Posterior vena cava (tissue), 2 donors: ENCODE results near the gene IZUMO1. TPM values are rescaled to one million over a fixed set of nuclear protein-coding genes. Genes with fewer than 3 reads are reported as not detected.
"Not testable (repeated sequence)": the region's sequence is repeated elsewhere in the genome, so short reads cannot be mapped to it uniquely, and the experiment has no call there.

Experiments used
- DNase-seq: peaks from one replicate; pipeline ENCODE4 v3.0.0-alpha.2; 2020; ENCODE audit warnings: low spot score
- intact Hi-C, 2 donors: fragments of 100-400 bp; cut with DNase I; formaldehyde crosslinking; loops; one replicate each; pipeline versions ENCODE4 v1.14.1 to v1.14.2; 2022 to 2023
- long read RNA-seq, 2 donors: library from polyadenylated mRNA; unstranded; transcript quantifications; one replicate each; pipeline ENCODE4 v2.0.0, GENCODE V29; 2020 to 2021
- total RNA-seq, 2 donors: library from RNA; stranded (reverse); fragmentation: NEBNext Ultra II Directional; extraction: Animal tissue kit (Norgen Biotek cat#: 25700); gene quantifications; one replicate each; pipeline ENCODE4 v1.2.1, GENCODE V29; 2021
- donor health status: DM: yes; HTN: yes; CAD: no.
- donor health status: DM: yes; HTN: yes; CAD: no.

IZUMO1 gene
- under 1 TPM; 0.52 to 0.56 TPM for total RNA-seq
- long read RNA-seq, donor 1 = 0 reads
- long read RNA-seq, donor 2 = 0 reads

DNA sequence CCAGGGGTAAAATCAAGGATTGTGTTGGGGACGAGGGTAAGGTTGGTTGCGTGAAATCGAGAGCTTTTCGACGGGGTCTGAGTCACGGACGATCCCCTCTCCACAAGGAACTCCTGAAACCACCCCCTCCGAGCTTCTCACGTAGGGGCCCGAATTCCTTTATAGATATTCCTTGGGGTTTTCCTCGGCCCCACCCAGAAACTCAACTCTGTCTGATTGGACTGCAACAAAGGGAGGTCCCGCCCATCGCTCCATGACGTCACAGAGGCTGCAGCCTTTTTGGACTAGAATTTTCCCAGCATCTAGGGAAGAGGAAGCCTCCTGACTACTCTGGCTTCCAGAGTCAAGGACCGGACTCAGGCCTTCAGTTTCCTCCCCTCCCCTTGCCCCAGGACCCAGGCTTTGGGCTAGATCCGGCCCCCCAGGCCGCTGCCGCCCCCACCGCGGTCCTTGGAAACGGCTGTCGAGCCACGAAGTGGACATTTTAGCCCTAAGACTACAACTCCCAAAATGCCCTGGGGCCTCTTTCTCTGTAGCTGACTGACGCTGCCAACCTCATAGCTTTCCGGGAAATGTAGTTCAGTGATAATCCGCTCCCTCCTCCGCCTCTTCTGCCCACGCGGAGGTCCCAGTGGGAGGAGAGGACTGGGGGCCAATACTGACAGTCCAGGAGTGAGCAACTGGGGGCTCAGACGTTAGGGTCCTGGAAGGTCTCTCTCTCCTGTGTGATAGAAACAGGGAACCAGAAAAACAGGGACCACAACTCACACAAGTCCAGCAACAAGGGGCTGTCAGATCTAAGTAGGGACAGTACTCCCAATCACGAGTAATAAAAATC is at the start of gene IZUMO1:
IZUMO1 (minus strand) TSS at position 172 of the 838 bp plus-strand sequence. CDS start 1,050 bp downstream, outside the sequence.
- intact Hi-C loops = no loop called here
- DNase-seq = peak; percentile 94

DNA sequence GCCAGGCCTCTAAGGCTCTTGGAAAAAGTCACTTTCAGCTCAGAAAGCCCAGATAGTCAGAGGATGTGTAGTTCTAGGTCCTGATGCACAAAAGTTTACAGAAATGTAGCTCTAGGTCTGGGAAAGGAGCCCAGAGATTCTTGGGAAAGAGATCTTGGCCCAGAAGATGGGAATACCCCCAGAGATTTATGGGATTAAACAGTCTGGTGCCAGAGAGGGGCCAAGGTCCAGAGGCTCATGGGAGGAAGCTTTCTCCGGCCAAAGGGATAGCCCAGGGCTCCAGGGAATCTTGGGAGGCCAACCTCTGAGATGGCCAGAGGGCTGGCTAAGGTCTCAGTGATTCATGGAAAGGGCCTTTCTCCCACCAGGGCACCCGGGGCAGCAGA is 49.0 kb upstream of the IZUMO1 start:
- intact Hi-C loops = loop anchor here in 1 of 2 donors (2.0 to 10.0 kb wide), 2 partner anchors 47 to 169 kb away; partner anchors contain the start of gene FTL
- DNase-seq = peak; percentile 88

DNA sequence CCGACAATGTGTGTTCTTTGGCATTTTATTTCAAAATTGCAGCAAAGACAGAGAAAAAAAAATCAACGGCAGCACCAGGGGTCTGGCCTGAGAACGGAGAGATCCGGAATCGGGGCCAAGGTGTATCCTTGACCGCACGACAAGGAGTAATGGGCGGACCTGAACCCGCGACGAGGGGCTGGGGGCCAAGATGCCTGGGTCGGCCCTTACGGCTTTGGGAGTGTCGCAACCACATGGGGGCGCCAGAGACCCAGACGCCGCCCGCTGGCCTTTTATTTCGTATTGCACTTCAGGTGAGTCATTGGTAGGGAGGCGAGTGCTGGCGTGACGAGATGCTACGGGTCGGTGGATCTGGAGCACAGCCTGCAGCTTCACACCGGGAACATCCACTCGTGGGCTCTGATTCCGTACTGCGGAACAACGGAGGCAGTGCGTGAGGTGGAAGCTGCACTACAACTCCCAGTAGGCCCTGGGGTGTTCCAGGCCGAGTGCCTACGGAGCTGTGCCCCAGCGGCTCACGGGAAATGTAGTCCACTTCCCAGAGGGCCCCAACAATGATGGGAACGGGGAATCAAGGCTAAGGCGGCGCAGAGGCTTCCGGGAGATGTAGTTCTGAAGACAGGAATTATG is 48.5 kb upstream of the IZUMO1 start:
- DNase-seq = peak; percentile 97
- intact Hi-C loops = loop anchor here in 1 of 2 donors (2.0 to 10.0 kb wide), 2 partner anchors 48 to 170 kb away; partner anchors contain the start of gene FTL

DNA sequence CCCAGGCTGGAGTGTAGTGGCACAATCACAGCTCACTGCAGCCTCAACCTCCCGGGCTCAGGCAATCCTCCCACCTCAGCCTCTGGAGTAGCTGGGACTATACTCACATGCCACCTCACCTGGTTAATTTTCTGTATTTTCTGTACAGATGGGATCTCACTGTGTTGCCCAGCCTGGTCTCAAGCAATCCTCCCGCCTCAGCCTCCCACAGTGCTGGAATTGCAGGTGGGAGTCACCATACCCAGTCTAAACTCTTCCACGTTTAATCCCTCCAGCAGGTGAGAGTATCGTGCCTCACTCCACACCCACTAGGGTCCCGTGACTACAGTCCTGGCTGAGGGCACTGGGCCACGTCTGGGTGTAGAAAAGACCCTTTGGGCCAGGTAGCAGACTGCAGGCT is 47.6 kb upstream of the IZUMO1 start:
- DNase-seq = no peak
- intact Hi-C loops = loop anchor here (2.0 to 10.0 kb wide), 3 partner anchors 49 to 178 kb away; partner anchors contain the start of gene FTL (in 1 of the 2)

DNA sequence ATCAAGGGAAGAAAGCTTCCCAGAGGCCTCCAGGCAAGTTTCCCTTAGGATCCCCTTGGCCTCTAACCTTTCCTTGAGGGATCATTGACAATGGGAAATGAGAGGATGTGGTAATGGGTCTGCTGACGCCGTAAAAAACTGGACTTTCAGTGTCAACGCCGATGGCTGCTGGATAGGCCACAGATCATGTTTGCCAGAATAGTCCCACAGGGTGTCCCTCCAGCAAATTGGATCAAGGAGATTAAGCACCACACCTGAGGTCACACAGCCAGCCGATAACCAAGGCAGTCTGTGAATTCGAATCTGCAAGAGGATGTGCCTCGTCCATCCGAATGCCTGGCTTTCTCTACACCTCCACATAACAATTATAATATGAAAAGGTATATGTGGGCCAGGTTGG is 46.6 kb upstream of the IZUMO1 start:
- intact Hi-C loops = loop anchor here (5.0 to 10.0 kb wide), 2 partner anchors 172 to 179 kb away; partner anchors contain the start of gene FTL (in 1 of the 2)
- no peak for DNase-seq

DNA sequence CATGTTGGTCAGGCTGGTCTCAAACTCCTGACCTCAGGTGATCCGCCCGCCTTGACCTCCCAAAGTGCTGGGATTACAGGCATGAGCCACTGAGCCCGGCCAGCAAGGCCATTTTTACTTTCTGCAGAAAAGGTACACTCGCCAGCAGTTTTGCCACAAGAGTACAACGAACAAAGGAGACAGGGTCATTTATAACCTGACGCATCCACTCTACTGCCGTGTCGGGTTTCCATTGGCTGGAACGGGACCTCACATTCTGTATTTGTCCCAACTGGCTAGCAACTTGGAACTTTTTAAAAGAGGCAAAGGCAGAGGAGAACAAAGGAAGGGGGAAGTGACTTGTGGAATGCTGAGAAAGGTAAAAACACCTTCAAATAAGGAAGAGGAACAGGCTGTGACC is 40.6 kb upstream of the IZUMO1 start:
- not testable (repeated sequence) for DNase-seq
- intact Hi-C loops = loop anchor here in 1 of 2 donors (2.0 kb wide), 1 partner anchor 47 kb away; no protein-coding TSS in a partner anchor

DNA sequence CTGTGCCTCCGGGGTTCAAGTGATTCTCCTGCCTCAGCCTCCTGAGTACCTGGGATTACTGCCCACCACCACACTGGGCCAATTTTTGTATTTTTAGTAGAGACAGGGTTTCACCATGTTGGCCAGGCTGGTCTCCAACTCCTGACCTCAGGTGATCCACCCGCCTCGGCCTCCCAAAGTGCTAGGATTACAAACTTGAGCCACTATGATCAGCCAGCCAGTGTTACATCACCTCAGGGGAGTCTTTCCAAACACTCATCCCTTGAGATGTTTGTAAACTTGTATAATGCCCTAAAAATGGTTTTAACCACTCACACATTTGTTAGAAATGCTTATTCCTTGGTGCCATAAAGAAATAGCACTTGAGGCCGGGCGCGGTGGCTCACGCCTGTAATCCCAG is 39.7 kb upstream of the IZUMO1 start:
- intact Hi-C loops = loop anchor here in 1 of 2 donors (2.0 kb wide), 1 partner anchor 48 kb away; no protein-coding TSS in a partner anchor
- not testable (repeated sequence) for DNase-seq

DNA sequence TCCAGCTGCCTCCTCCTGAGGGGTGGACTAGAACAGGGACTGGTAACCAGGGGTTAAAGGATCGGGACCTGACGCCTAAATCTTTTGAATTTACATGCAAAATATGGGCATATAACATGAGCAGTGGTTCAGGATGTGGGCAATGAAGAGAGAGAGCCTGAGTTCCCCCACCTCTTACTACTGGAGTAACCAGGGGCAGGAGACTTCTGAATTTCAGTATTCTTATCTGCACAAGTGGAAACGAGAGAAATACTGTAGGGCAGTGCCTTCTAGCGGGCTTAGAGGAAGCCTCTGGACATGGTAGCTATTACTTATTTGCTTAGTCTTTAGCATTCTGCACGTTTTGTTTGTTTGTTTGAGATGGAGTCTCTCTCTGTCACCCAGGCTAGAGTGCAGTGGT is 37.8 kb upstream of the IZUMO1 start:
- no peak for DNase-seq
- intact Hi-C loops = no loop called here

DNA sequence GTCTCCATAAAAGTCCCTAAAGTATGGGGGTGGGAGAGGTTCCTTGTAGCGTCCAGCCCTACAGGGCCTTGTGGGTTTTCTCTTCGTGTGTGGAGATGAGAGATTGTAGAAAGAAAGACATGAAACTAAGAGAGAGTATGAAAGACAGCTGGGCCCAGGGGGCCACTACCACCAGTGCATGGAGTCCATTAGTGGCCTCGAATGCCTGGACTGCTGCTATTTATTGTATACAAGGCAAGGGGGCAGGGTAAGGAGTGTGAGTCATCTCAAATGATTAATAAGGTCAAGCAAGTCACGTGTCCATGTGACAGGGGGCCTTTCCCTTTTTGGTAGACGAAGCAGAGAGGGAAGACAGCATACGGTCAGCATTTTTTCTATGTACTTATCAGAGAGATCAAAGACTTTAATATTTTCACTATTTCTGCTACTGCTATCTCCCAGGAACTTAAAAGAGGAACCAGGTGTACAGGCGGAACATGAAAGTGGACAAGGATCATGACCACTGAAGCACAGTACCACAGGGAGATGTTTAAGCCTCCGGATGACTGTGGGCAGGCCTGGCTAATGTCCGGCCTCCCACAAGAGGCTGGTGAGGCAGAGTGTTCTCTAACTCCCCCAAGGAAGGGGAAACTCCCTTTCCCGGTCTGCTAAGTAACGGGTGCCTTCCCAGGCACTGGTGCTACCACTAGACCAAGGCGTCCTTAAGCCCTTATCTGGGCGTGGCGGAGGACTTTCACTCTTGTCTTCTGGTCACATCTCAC is 34.1 kb upstream of the IZUMO1 start:
- intact Hi-C loops = no loop called here
- DNase-seq = no peak

DNA sequence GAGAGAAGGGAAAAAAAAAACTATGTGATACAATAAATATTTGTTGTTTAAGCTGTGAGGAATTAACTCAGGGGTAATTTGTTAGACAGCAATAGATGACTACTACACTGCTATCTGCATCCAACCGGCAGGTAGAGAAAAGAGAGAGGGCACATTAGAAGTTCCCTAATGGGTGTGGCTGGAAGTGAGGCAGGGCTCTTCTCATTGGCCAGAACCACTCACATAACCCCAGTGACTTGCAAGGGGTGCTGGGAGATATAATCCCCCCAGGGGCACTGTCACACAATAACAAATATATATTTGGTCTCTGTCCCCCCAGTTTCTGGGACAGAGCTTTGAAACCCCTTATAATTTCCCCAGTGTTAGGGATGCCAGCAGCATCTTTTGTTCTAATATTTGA is 32.9 kb upstream of the IZUMO1 start:
- intact Hi-C loops = no loop called here
- DNase-seq = no peak

DNA sequence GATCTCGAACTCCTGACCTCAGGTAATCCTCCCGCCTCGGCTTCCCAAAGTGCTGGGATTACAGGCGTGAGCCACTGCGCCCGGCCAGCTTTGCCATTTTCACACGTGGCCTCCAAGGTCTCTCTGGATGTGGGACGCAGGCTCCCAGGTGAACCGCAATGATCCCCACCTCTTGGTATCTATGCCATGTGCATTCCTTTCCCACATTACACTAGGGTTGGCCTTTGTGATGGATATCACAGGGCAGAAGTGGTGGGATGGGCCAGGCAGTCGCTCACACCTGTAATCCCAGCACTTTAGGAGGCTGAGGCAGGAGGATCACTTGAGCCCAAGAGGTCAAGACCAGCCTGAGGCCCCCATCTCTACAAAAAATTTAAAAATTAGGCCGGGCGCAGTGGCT is 31.0 kb upstream of the IZUMO1 start:
- no peak for DNase-seq
- intact Hi-C loops = no loop called here

DNA sequence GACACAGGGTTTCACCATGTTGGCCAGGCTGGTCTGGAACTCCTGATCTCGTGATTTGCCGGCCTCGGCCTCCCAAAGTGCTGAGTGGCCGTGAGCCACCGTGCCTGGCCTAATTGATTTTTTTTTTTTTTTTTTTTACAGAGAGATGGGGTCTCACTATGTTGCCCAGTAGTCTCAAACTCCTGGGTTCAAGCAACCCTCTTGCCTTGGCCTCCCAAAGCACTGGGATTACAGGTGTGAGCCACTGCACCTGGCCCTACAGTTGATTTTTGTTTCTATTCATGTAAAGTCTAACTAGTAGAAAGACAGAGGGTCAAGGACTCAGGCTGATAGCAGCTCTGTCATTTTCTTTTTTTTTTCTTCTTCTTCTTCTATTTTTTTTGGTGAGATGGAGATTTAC is 30.4 kb upstream of the IZUMO1 start:
- intact Hi-C loops = no loop called here
- DNase-seq = no peak

DNA sequence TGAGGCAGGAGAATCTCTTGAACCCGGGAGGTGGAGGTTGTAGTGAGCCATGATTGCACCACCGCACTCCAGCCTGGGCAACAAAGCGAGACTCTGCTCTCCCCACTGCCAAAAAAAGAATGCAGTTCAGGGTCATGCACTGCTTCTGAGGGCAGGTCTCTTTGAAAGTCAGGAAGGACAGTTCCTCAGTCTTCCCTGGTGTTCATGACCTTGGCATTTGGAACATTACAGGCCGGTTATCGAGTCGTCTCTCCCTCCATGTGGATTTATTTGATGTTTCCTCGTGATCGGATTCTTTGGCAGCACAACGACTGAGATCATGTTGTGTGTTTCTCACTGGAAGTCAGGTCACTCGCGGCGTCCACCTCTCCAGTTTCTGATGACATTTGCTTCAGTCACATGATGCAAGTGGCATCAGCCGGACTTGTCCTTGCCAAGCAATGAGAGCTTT is 25.8 kb upstream of the IZUMO1 start:
- intact Hi-C loops = no loop called here
- DNase-seq = no peak

DNA sequence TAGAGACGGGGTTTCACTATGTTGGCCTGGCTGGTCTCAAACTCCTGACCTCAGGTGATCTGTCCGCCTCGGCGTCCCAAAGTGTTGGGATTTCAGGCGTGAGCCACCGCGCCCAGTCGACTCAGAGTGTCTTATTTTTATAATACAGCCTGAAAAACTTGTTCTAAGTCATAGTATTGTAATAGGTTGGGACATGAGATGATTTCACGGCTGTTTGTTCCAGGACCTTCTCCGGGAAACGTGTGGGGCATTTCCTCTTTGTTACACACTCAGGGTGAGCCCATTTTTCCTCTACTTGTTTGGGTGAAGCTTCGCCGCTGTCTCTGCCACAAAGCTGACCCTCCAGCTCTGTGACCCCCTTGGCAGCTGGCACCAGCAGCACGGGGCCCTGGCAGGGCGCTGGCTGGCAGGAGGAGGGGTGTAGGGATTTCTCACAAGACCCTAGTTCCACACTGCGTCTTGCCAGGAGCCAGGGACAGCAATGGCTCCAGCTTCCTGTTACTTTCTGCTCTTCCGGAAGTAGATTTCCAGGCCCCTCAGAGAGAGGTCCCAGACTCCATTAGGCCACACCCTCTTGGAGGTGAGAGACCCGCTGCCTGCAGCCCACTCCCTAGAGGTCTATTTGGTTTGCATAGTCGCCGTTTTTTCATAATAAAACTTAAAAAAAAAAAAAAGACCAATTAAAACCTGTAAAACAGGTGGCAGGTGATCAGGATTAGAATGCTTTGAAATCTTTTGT is 24.2 kb upstream of the IZUMO1 start:
- intact Hi-C loops = no loop called here

DNA sequence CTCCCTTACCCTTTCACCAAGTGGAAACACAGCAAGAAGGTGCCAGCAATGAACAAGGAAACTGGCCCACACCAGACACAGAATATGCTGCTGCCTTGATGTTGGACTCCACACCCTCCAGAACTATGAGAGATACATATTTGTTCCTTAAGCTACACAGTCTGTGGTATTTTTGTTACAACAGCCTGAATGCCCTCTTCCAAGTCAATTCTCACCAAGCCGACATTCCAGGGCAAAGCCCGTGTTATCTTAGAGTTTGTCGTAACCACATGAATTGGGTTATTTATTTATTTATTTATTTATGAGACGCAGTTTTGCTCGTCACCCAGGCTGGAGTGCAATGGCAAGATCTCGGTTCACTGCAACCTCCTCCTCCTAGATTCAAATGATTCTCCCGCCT is 23.6 kb upstream of the IZUMO1 start:
- intact Hi-C loops = no loop called here
- no peak for DNase-seq

More for the DNA sequence above, 24.2 kb upstream of the IZUMO1 start:
- no peak for DNase-seq

DNA sequence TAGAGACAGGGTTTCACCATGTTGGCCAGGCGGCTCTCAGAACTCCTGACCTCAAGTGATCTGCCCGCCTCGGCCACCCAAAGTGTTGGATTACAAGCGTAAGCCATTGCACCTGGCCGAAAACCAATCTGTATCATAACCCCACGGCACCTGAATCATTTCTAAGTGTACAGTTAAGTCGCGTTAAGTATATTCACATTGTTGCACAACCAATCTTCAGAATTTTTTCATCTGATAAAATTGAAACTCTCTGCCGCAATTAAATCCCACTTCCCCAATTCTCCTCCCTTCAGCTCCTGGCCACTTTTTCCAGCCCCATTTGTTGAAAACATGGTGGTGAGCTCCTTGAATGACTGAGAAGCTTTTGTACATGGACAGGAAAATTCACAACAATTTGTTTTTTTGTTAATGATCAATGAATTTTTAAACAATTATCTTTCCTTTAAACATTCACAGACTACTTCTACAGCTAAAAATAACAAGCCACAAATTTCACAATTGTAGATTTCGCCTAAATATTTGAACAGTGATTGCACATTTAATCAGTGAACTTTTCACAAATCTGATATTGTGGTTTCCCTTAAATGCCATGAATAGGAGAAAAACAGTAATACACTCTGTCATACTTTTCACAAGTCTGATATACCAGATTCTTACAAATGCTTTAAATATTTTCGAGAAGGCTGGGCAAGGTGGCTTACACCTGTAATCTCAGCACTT is 22.4 kb upstream of the IZUMO1 start:
- DNase-seq = no peak
- intact Hi-C loops = loop anchor here in 1 of 2 donors (5.0 kb wide), 1 partner anchor 683 kb away; the partner anchor contains the start of genes ALDH16A1 and PIH1D1

DNA sequence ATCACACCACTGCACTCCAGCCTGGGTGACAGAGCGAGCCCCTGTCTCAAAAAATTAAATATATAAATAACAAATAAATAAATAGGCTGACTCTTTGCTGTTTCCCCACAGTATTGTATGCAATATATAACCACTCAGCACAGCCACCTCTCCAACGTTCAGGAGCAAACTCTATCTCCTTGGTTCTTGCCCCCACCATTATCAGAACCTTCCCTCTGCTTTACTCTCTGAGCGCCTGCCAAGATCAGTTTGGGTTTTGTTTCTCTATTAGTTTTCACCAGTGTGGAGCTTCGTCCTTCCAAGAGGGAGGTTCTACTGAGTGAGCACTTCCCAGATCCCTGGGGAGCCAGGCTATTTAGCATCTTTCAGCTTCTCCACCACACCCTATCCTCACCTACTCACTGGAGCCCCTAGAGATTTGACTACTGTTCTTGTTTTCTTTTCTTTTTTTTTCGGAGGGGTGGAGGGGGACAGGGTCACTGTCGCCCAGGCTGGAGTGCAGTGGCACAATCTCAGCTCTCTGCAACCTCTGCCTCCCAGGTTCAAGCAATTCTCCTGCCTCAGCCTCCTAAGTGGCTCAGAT is 21.6 kb upstream of the IZUMO1 start:
- DNase-seq = not testable (repeated sequence)
- intact Hi-C loops = loop anchor here in 1 of 2 donors (5.0 kb wide), 1 partner anchor 684 kb away; the partner anchor contains the start of genes ALDH16A1 and PIH1D1
